K562 (cell line): ENCODE measurements around the gene EDEM2. TPM values are rescaled to one million over a fixed set of nuclear protein-coding genes. Genes with fewer than 3 reads are reported as not detected.

Source experiments
- ATAC-seq: fragments of 200-7000 bp; cut with Tn5 transposase; 3 replicates; pipeline ENCODE4 v1.9.1; 2020; ENCODE audit warnings: moderate library complexity
- BruUV-seq: library from RNA; stranded (reverse); fragments of 400-500 nt; replicated peaks from 2 replicates; lab custom pipeline; 2021; lab: Mats Ljungman, UMichigan
- CTCF ChIA-PET: fragments of 300-600 bp; formaldehyde crosslinking; extraction: SDS; loops from one replicate; lab custom pipeline; 2021; ENCODE audit warnings: low intra/inter-chr PET ratio; lab: Yijun Ruan, JAX
- POLR2A ChIA-PET: fragments of 300-600, 350-650 bp; sonication (Branson Sonifier 250); formaldehyde crosslinking; extraction: SDS; loops from one replicate; lab custom pipeline; 2021; ENCODE audit warnings: antibody characterized with exemption, inconsistent platforms; lab: Yijun Ruan, JAX
- DNase-seq, 4 experiments: peaks; one replicate each; pipeline versions ENCODE4 v3.0.0 to v3.0.0-alpha.2; 2011 to 2018; ENCODE audit warnings: low spot score in 3 of 4, mixed read lengths in 3 of 4; ENCODE audit errors: extremely low read depth in 1 of 4
- FAIRE-seq: peaks from 2 replicates; lab custom pipeline; 2011; peaks lifted over from hg19 to GRCh38; lab: Jason Lieb, UNC
- H2AFZ ChIP-seq: 2 replicates; pipeline ENCODE4 v1.6.0; 2011; ENCODE audit warnings: low read depth, low read length, control low read depth, inconsistent platforms
- H3K27ac ChIP-seq: fragments of 200-600 bp; 3 replicates; pipeline ENCODE4 v1.8.0; 2011; ENCODE audit warnings: low read depth, mild to moderate bottlenecking, control low read depth, inconsistent platforms, low read length, moderate library complexity, mixed read lengths; ENCODE audit errors: extremely low read depth
- H3K27me3 ChIP-seq, 2 experiments: fragments of 300-600 bp in 1 of 2; 2 replicates in 1 of 2; 3 replicates in 1 of 2; pipeline versions ENCODE4 v1.6.0 to v1.8.0; 2011; ENCODE audit warnings: inconsistent platforms in 2 of 2, low read length in 2 of 2, mild to moderate bottlenecking in 1 of 2, mixed read lengths in 1 of 2, moderate library complexity in 1 of 2; ENCODE audit not compliant: control insufficient read depth in 2 of 2, insufficient read depth in 2 of 2
- H3K36me3 ChIP-seq: fragments of 300-600 bp; 3 replicates; pipeline ENCODE4 v1.8.0; 2011; ENCODE audit warnings: mild to moderate bottlenecking, low read length, inconsistent platforms; ENCODE audit not compliant: control insufficient read depth, insufficient read depth
- H3K4me1 ChIP-seq, 2 experiments: fragments of 200-600 bp in 1 of 2; replicated peaks in 1 of 2; 2 replicates in 1 of 2; 3 replicates in 1 of 2; pipeline versions ENCODE4 v1.5.1 to v1.8.0; 2011; ENCODE audit warnings: inconsistent platforms in 2 of 2, low read length in 2 of 2, mild to moderate bottlenecking in 1 of 2, mixed read lengths in 1 of 2, moderate library complexity in 1 of 2; ENCODE audit not compliant: control insufficient read depth in 2 of 2, insufficient read depth in 2 of 2
- H3K4me2 ChIP-seq: 2 replicates; pipeline ENCODE4 v1.6.1; 2011; ENCODE audit warnings: low read length, control low read depth, inconsistent platforms, mixed read lengths; ENCODE audit not compliant: insufficient read depth
- H3K4me3 ChIP-seq: fragments of 200-600 bp; sonication (generic), shearing (Covaris generic); 2 replicates; pipeline ENCODE4 v1.5.1; 2016; ENCODE audit warnings: control low read depth, inconsistent platforms
- H3K79me2 ChIP-seq: fragments of 200-600 bp; 3 replicates; pipeline ENCODE4 v1.8.0; 2011; ENCODE audit warnings: low read length, inconsistent platforms; ENCODE audit not compliant: control insufficient read depth, insufficient read depth
- H3K9ac ChIP-seq, 2 experiments: 2 replicates each; pipeline versions ENCODE4 v1.6.0 to v1.6.1; 2011; ENCODE audit warnings: low read depth in 2 of 2, low read length in 2 of 2, control low read depth in 1 of 2, inconsistent platforms in 1 of 2, mild to moderate bottlenecking in 1 of 2, mixed read lengths in 1 of 2; ENCODE audit not compliant: insufficient read depth in 1 of 2
- H3K9me1 ChIP-seq: one replicate; pipeline ENCODE4 v1.6.0; 2011; ENCODE audit warnings: inconsistent platforms, mild to moderate bottlenecking, low read length, moderate library complexity; ENCODE audit not compliant: control insufficient read depth, insufficient read depth
- H3K9me3 ChIP-seq: replicated peaks from 2 replicates; pipeline ENCODE4 v1.5.1; 2011; ENCODE audit warnings: low read depth, low read length, inconsistent platforms; ENCODE audit not compliant: control insufficient read depth, insufficient read depth
- H4K20me1 ChIP-seq: replicated peaks from 2 replicates; pipeline ENCODE4 v1.6.1; 2011; ENCODE audit warnings: low read length, inconsistent platforms, mixed read lengths; ENCODE audit not compliant: control insufficient read depth, insufficient read depth
- CXXC5 ChIP-seq: fragments of 250-450 bp; sonication (Bioruptor Pico); IDR thresholded peaks from 2 replicates; pipeline ENCODE4 v1.8.0; 2022; ENCODE audit warnings: inconsistent platforms, mild to moderate bottlenecking, moderate library complexity
- MAZ ChIP-seq, 2 experiments: fragments of 450-650 bp in 1 of 2; sonication (generic) in 1 of 2; formaldehyde crosslinking; IDR thresholded peaks in 1 of 2; conservative IDR thresholded peaks in 1 of 2; 2 replicates each; pipeline versions ENCODE4 v1.4.0 to v1.5.0; 2020; ENCODE audit warnings: mild to moderate bottlenecking in 1 of 2, missing genetic modification reagents in 1 of 2
- PKNOX1 ChIP-seq: fragments of 450-650 bp; IDR thresholded peaks from 2 replicates; pipeline ENCODE4 v1.6.1; 2016
- SIN3B ChIP-seq: fragments of 450-650 bp; IDR thresholded peaks from 2 replicates; pipeline ENCODE4 v1.6.1; 2017; ENCODE audit warnings: low read depth, mild to moderate bottlenecking, moderate library complexity
- SREBF2 ChIP-seq: sonication (generic); formaldehyde crosslinking; IDR thresholded peaks from 2 replicates; pipeline ENCODE4 v1.4.0; 2020; ENCODE audit warnings: mild to moderate bottlenecking, missing genetic modification reagents
- TCF7L2 ChIP-seq: fragments of 150-350 bp; IDR thresholded peaks from 2 replicates; pipeline ENCODE4 v1.6.1; 2016; ENCODE audit warnings: low read depth, mild to moderate bottlenecking, low read length, moderate library complexity
- ZBTB26 ChIP-seq: fragments of 450-650 bp; formaldehyde crosslinking; IDR thresholded peaks from 2 replicates; pipeline ENCODE4 v1.4.0; 2022; ENCODE audit warnings: missing genetic modification characterization
- ZFX ChIP-seq: sonication (generic); formaldehyde crosslinking; IDR thresholded peaks from 2 replicates; pipeline ENCODE4 v1.8.0; 2022; ENCODE audit warnings: mild to moderate bottlenecking, missing genetic modification reagents, moderate library complexity
- WGBS: fragments of 100-300 bp; shearing (Covaris generic); methylation state at CpG from one replicate; pipeline ENCODE4 v1.1.6; 2016; ENCODE audit warnings: low coverage, mixed read lengths; ENCODE audit not compliant: insufficient coverage; ENCODE audit errors: missing lambda C conversion rate; 5-methylcytosine and 5-hydroxymethylcytosine counted together
- in situ Hi-C: fragments of 300-500 bp; cut with MboI; formaldehyde crosslinking; loops from 4 replicates; pipeline ENCODE4 v1.15.0; 2018; ENCODE audit warnings: inconsistent platforms, mixed read lengths
- intact Hi-C: fragments of 100-400 bp; cut with micrococcal nuclease; formaldehyde crosslinking; loops from 2 replicates; pipeline ENCODE4 v1.14.2; 2022
- polyA plus RNA-seq, 8 experiments: library from polyadenylated mRNA; depleted of rRNA in 4 of 8; stranded (reverse) in 5 of 8; unstranded in 3 of 8; fragments of >200 nt; fragmentation: Nextera tagmentation in 2 of 8; fragmentation: Illumina TruSeq in 1 of 8; extraction: Ambion mirVana in 2 of 8; extraction: Trizol in 1 of 8; gene quantifications; 2 replicates each; pipeline versions ENCODE4 v1.2.1 to v1.2.3, GENCODE V29; 2011 to 2014; ENCODE audit warnings: inconsistent platforms in 1 of 8, missing spikeins in 1 of 8
- total RNA-seq, 7 experiments: library from RNA; depleted of rRNA in 6 of 7; stranded (reverse); fragments of >200 nt in 6 of 7; fragmentation: Illumina TruSeq in 2 of 7; extraction: Trizol in 2 of 7; gene quantifications; 2 replicates each; pipeline versions ENCODE4 v1.2.1 to v1.2.3, GENCODE V29; 2011 to 2021; ENCODE audit warnings: low replicate concordance in 1 of 7
- TF ChIP-seq, protein P1 (sequence below): sonication (generic); formaldehyde crosslinking; IDR thresholded peaks from 2 replicates; pipeline ENCODE4 v1.8.1; 2023; ENCODE audit warnings: mild to moderate bottlenecking, missing genetic modification reagents
- TF ChIP-seq, protein P2 (sequence below), 2 experiments: IDR thresholded peaks in 1 of 2; conservative IDR thresholded peaks in 1 of 2; 2 replicates each; pipeline ENCODE4 v1.6.1; 2016; ENCODE audit warnings: low read depth in 2 of 2, mild to moderate bottlenecking in 1 of 2, missing compliant biosample characterization in 1 of 2, missing genetic modification characterization in 1 of 2, moderate library complexity in 1 of 2

EDEM2 gene
- total and polyA plus RNA-seq, 9 of the 15 experiments (the other 6 are each of a cell fraction or from before 2014, with no cell fraction given): 6.9 to 11.0 (median 9.7) TPM

- in situ Hi-C loops: no loop called here
- WGBS: under 1% methylated on average over 7 of the region's 7 CpGs
- POLR2A ChIA-PET: interaction anchor here (0.5 to 0.6 kb wide), 2 partner anchors 22 to 166 kb away, joined by 3 read pairs; no protein-coding TSS in a partner anchor
- TF ChIP-seq CXXC5: peak; percentile 35; the same call in 1 of the 2 replicates
- TF ChIP-seq ZFX (CRISPR knock-in tag): peak; percentile 33; the same call in 1 of the 2 replicates
- no peak for TF ChIP-seq SIN3B
- no peak for TF ChIP-seq SREBF2 (CRISPR knock-in tag)
- 0 out of 4 replicates have a peak, but pooled peaks of 1 of the 2 experiments have one; percentile 8 for TF ChIP-seq MAZ (CRISPR knock-in tag; conservative IDR thresholded peaks at IDR 0.05 in 1 of 2, IDR thresholded peaks at IDR 0.05 in 1 of 2)
- no peak for TF ChIP-seq ZBTB26 (CRISPR knock-in tag)
- TF ChIP-seq, protein P1, sequence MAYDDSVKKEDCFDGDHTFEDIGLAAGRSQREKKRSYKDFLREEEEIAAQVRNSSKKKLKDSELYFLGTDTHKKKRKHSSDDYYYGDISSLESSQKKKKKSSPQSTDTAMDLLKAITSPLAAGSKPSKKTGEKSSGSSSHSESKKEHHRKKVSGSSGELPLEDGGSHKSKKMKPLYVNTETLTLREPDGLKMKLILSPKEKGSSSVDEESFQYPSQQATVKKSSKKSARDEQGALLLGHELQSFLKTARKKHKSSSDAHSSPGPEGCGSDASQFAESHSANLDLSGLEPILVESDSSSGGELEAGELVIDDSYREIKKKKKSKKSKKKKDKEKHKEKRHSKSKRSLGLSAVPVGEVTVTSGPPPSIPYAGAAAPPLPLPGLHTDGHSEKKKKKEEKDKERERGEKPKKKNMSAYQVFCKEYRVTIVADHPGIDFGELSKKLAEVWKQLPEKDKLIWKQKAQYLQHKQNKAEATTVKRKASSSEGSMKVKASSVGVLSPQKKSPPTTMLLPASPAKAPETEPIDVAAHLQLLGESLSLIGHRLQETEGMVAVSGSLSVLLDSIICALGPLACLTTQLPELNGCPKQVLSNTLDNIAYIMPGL (CRISPR knock-in tag): no peak
- peak; percentile 93 for TF ChIP-seq PKNOX1
- TF ChIP-seq, protein P2, sequence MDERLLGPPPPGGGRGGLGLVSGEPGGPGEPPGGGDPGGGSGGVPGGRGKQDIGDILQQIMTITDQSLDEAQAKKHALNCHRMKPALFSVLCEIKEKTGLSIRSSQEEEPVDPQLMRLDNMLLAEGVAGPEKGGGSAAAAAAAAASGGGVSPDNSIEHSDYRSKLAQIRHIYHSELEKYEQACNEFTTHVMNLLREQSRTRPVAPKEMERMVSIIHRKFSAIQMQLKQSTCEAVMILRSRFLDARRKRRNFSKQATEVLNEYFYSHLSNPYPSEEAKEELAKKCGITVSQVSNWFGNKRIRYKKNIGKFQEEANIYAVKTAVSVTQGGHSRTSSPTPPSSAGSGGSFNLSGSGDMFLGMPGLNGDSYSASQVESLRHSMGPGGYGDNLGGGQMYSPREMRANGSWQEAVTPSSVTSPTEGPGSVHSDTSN (CRISPR knock-in tag; IDR thresholded peaks at IDR 0.05; ENCODE audit: low read depth): peak; percentile 47; the same call in 1 of the 2 replicates
- TF ChIP-seq, protein P2 (tag; conservative IDR thresholded peaks at IDR 0.05; ENCODE audit: low read depth): peak; percentile 91
- no peak for TF ChIP-seq TCF7L2
Measured at GRCh38 chr20:35121186-35121585, 25.9 kb downstream of the EDEM2 start.

More at GRCh38 chr20:35121186-35121585, 25.9 kb downstream of the EDEM2 start:
- DNase-seq (peak; percentile 28 to 89 (median 42)), FAIRE-seq (peak; percentile 86), ATAC-seq (peak; percentile 58)
- intact Hi-C loops: no loop called here
- peak overlapping the region; percentile 90 for H3K27ac ChIP-seq
- H2AFZ ChIP-seq: peak overlapping the region; percentile 83
- H3K79me2 ChIP-seq: no peaks in the 10 kb centered on the region
- no peaks in the 10 kb centered on the region for H3K27me3 ChIP-seq
- H3K9me3 ChIP-seq: no peaks in the 10 kb centered on the region
- peaks cover 48% of the 10 kb centered on the region; the same call in 2 of the 3 replicates for H3K36me3 ChIP-seq
- H3K9me1 ChIP-seq: no peaks in the 10 kb centered on the region
- no TSS peak for BruUV-seq
- H4K20me1 ChIP-seq: no peaks in the 10 kb centered on the region
- CTCF ChIA-PET: no interaction called here
- H3K4me3 ChIP-seq: no peak overlapping the region
- peak overlapping the region; percentile 70 for H3K4me2 ChIP-seq
- H3K9ac ChIP-seq: peak overlapping the region; percentile 48 to 76; a peak in 2 of 4 replicates
- H3K4me1 ChIP-seq: peaks cover 24 to 41% of the 10 kb centered on the region in 2 experiments
